ENCODE data around the gene RNASE1.

DNA sequence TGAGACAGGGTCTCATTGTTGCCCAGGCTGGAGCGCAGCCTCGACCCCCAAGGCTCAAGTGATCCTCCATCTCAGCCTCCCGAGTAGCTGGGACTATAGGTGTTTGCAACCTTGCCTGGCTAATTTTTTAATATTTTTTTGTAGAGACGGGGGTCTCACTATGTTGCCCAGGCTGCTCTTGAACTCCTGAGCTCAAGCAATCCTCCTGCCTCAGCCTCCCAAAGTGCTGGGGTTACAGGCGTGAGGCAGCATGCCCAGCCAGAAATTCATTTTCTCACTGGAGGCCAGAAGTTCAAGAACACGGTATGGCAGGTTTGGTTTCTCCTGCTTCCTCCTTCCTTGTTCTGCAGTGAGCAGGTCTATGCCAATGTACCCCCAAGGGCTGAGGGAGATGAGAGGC lies 3.7 kb downstream of the RNASE1 start:
- TF ChIP-seq, protein P1, sequence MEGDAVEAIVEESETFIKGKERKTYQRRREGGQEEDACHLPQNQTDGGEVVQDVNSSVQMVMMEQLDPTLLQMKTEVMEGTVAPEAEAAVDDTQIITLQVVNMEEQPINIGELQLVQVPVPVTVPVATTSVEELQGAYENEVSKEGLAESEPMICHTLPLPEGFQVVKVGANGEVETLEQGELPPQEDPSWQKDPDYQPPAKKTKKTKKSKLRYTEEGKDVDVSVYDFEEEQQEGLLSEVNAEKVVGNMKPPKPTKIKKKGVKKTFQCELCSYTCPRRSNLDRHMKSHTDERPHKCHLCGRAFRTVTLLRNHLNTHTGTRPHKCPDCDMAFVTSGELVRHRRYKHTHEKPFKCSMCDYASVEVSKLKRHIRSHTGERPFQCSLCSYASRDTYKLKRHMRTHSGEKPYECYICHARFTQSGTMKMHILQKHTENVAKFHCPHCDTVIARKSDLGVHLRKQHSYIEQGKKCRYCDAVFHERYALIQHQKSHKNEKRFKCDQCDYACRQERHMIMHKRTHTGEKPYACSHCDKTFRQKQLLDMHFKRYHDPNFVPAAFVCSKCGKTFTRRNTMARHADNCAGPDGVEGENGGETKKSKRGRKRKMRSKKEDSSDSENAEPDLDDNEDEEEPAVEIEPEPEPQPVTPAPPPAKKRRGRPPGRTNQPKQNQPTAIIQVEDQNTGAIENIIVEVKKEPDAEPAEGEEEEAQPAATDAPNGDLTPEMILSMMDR (IDR thresholded peaks at IDR 0.05) = no peak
- TF ChIP-seq POLR2A (IDR thresholded peaks at IDR 0.05) (no peak), EP300 (IDR thresholded peaks at IDR 0.05) (no peak)
